GM18505 (cell line): ENCODE measurements around the gene DCBLD1.
"Not testable (repeated sequence)": the region's sequence is repeated elsewhere in the genome, so short reads cannot be mapped to it uniquely, and the experiment has no call there.

Source experiments
- ATAC-seq: cut with Tn5 transposase; IDR thresholded peaks from one replicate; pipeline ENCODE4 v1.9.1; 2021; ENCODE audit not compliant: unreplicated experiment
- POLR2A ChIP-seq: IDR thresholded peaks from 4 replicates; pipeline ENCODE4 v1.6.1; 2011; ENCODE audit warnings: borderline replicate concordance; ENCODE audit not compliant: insufficient read depth, insufficient read length; ENCODE audit errors: extremely low read depth

The DCBLD1 gene

DNA sequence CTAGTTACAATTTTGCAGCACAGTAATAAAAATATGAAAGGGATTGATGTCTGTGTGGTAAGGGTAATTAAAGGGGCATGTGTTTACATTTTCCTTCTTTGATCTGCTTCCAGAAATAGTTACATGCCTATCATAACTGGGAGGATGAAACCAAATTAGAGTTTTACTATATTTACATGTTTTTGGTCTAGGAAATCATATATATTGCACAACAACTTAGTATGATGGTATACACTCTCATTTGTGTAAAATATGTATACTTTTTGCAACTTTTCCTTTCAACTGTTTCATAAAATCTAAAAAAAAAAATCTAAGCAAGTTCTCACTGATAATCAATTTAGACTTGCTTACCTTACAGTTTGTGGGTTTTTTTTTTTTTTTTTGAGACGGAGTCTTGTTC is 32.2 kb downstream of the DCBLD1 start:
- no peak for ATAC-seq
- TF ChIP-seq POLR2A, result no peak

DNA sequence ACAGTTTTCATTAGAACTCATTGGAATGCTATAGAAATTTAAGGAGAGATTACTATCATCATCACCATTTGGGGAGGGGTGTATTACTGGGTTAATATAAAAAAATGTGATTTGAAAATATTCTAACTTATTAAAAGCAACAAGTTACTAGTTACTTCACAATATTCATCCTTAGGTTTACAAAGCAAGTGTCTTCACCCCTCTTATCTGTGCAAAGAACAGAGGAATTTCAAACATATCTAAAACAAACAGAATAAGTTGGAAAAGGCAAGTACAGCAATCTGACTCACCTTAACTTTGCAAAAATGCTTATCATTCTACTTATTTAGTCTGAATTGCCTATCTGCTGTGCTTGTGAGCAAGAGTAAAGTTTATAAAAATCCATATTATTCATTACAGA is 32.9 kb downstream of the DCBLD1 start:
- ATAC-seq, result no peak
- no peak for TF ChIP-seq POLR2A

DNA sequence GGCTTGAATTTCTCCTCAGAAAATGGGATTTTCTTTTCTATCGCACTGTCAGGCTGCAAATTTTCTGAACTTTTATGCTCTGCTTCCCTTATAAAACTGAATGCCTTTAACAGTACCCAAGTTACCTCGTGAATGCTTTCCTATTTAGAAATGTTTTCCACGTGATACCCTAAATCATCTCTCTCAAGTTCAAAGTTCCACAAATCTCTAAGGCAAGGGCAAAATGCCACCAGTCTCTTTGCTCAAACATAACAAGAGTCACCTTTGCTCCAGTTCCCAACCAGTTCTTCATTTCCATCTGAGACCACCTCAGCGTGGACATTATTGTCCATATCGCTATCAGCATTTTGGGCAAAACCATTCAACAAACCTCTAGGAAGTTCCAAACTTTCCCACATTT is 35.5 kb downstream of the DCBLD1 start:
- ATAC-seq, result not testable (repeated sequence)

DNA sequence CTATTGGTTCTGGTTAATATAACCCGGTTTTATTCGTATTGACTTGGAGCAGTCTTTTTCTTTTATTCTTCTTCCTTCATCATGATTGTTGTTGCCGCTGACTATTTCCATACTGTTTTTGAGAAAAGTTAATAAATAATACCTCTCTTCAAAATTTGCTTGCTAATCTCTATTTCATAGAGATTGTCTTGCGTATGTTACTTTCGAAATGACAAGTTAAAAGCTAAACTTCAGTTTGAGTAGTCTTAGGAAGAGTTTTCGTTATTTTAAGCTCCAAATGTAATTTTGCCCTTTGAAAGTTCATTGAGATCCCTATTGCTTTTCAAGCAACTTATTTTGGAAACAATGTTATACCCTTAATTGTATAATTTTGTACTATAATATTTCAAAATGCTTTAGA is 36.4 kb downstream of the DCBLD1 start:
- ATAC-seq, result no peak
- no peak for TF ChIP-seq POLR2A

DNA sequence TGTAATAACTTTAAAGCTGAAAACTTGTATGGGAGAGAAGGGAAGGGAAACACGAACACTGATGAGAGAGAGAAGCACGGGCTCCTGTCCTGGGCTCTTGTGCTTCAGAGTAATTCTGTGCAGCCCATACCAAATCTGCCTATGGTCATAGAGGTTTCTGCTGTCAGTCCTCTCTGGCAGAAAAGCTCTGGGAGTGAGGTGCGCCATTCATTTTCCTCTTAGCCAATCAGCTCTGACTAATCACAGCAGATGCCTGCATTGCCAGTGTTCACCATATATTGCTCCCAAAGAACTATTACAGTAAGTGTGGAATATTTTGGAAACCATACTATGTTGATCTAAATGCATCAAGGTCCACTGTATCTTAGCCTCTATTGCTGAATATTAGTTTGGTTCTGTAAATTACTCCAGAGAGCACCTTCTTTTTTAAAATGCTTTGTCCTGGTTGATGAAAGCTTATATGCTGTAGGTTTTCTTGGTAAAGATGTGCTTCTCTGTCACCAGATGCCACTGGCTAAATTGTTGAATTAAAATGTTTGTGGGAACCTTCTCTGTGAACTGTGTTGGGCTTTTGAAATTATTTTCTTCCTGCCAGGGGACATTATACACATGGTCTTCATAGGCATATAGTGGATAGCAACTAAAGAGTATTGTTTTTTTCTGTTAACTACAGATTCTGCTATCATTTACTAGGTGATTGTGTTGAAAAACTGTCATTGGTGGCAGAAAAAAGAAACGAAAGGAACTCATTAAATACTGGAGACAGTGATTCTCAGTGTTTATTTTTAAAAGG is 38.3 kb downstream of the DCBLD1 start:
- TF ChIP-seq POLR2A, result no peak
- no peak for ATAC-seq

DNA sequence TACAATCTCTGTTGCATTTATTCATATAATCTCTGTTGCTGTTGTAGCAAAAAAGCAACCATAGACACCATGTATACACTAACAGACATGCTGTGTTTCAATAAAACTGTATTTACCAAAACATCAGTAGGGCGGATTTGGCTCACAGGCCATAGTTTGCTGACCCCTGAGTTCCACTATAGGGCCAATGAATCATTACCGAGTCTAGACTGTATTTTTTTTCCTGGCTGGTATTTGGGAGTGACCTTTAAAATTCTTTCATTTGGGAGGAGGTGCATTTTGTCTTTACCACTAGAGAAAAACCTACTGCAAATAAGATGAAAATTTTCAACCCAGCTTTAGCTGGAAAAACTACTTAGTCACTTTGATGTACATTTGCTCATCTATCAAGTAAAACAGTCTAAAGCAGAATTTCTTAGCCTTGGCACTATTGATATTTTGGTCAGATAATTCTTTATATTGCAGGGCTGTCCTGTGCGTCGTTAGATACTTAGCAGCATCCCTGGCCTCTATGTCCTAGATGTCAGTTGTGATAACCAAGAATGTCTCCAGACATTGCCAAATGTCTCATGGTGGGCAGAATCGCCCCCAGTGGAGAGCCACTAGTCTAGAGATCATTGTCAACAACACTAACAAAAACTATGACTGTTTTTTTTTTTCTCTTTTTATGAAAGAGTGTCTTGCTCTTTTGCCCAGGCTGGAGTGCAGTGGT is 39.5 kb downstream of the DCBLD1 start:
- no peak for TF ChIP-seq POLR2A
- no peak for ATAC-seq

DNA sequence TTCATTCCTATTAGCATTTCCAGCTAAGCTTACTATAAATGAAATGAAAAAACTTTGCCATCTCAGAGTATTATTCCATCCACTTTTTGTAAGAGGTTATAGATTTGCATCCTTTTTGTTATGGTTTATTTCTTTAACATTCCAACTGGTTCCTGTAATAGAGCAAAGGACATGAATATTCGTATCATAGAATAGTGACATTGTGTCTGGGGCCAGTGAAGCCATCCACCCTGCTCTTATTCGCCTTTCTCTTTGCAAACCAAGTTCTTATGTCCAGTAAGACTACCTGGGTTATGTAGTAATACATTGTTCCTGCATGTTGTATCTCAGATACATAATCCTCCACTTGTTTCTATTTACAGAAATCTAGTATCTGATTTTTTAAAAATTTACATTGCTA is 43.1 kb downstream of the DCBLD1 start:
- TF ChIP-seq POLR2A, result no peak
- no peak for ATAC-seq

DNA sequence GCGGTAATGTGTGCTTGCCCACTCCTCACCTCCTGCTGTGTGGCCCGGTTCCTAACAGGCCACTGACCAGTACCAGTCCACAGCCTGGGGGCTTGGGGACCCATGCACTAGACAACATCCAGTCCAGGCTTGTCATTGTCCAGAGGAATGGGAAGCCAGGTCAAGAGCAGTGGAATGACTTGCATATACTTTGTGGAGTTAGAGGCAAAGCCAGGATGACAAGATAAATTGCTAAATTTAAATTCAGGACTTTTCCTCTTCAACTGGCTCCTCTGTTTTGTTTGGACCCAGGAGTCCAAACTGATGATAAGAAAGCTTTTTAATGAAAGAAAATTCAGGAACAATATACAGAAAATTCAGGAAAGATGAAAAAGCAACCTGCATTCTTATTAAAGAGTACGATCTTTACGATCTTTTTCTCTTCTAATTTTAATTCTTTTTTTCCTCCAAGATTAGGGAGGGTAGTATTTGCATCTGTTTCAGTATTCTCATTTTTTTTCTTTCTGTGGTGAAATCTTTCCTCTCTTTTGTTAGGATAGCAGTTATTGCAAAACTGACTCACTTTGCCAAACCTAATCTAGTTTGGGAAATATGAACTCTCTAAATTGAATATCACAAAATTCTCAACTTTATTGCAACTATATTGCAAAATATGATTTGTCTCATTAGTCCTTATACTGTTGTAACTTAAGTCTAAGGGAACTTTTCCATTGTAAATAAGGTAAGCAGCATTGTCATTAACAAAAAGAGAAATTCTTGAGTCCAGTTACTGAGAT is 48.2 kb downstream of the DCBLD1 start:
- no peak for ATAC-seq

DNA sequence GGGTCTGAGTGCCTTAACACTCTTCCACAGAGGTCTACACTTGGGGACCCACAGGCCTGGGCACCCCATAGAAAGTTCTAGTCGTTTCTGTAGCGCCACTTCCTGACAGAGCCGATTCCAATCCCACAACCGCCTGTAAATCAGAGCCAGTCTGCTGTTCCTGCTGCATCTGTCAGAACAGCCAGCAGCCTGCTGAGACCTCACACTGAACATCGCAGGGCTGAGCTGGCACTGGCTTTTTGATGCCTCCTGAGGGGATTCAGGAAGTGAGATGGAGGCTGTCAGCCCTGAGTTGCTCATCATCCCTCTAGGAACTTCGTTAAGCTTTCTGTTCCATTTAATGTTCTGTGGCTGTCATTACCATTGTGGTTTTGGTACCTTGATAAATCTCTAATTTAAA is 48.9 kb downstream of the DCBLD1 start:
- ATAC-seq, result no peak
- no peak for TF ChIP-seq POLR2A

More for the DNA sequence above, 48.2 kb downstream of the DCBLD1 start:
- no peak for TF ChIP-seq POLR2A

DNA sequence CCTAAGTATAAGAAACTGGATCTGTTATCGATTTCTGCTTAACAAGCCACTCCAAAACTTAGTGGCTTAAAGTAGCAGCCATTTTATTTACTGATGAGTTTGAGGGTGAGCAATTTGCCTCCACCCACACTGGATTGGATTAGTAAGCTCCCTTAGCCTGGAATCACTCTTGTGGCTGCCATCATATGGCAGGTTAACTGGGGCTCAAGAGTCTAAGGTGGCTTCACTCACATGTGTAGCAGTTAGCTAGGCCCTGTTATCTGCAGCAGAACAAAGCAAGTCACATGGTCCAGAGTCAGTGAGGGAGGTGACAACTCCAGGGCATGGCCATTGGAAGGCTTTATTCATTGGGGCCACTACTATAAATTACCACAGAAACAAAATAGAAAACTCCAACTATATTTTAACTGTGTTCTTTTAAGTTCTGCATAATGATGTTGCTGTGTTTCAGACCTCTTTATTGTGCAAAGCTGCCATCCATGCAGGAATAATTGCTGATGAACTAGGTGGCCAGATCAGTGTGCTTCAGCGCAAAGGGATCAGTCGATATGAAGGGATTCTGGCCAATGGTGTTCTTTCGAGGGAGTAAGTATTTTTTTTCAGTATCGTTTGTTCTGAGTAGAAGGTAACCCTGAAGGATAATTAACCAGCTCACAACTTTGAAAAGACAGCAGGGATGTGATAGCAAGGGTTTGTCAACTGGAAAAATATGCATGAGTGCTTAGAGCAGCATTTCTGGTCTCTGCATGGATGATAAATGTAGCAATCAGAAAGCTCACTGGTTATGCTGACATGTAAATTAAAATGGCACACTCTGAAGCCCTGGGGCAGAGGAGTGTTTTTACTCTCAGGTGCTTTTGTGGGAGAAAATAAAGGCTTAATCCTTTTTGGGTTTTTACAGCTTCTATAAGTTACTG is 49.6 kb downstream of the DCBLD1 start:
- TF ChIP-seq POLR2A, result no peak
- no peak for ATAC-seq

DNA sequence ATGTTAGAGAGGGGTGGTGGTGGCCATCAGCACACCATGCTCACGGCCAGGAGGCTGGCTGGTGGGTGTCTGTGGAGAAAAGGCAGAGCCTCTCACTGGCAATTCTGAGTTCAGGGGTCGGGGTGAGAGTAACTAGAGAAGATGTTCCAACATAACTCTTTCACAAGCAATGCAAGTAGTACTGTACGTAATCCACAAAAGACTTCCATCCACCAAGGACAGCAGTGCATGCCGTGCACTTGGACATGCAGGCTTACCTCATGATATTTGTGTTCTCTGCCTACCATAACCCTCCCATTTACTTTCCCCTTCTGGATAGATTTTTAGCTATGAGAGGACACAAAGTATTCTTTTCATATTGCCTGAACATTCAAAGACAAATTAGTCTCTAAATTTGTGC is 51.3 kb downstream of the DCBLD1 start:
- no peak for ATAC-seq
- no peak for TF ChIP-seq POLR2A

DNA sequence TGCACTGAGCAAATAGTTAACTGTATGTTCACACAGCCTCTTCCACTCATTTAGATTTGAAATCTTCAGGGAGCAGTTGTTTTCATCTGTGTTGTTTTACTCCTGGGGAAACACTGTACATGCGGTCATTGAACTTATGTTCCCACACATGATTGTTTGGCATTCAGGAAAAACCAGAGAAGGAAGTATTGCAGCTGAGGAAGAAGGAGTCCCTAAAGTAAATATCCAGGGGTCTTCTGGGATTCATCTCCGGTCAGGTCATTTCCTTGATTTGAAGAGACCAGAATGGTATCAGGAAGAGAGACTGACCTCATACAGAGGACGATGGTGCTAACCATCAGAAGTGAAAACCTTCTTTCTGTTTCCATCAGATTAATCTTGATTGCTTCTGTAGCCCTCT is 52.5 kb downstream of the DCBLD1 start:
- ATAC-seq, result no peak
- TF ChIP-seq POLR2A, result no peak

DNA sequence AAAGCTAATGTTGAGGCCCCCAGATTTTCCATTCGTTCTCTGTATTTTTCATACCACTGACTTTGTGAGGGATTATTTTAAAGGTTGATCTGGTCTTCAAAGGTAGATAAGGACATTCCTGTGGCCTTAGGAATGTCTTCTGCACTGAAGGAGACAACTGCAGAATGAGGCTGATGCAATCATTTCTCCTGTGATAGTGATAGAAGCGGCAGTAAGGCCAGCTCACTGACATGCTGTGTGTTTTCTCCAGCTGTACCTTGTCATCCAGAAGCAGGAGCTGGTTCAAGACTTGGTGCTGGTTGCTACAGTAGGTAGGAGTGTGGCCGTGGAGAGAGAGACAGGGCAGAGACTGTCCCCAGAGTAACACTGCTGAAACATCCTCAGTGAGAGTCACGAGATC is 53.8 kb downstream of the DCBLD1 start:
- no peak for ATAC-seq
- TF ChIP-seq POLR2A, result no peak

DNA sequence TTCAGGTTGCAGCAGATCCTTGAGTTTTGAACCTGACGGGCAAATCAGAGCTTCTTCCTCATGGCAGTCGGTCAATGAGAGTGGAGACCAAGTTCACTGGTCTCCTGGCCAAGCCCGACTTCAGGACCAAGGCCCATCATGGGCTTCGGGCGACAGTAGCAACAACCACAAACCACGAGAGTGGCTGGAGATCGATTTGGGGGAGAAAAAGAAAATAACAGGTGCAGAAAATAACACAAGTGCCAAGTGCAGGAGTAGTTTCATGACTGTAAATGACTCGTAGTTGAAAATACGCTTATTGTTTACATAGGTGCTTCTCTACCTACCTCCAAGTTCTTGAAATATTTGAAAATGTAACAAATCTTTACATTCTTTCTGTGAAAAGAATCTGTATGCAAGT is 56.1 kb downstream of the DCBLD1 start:
- TF ChIP-seq POLR2A, result no peak
- ATAC-seq, result no peak

DNA sequence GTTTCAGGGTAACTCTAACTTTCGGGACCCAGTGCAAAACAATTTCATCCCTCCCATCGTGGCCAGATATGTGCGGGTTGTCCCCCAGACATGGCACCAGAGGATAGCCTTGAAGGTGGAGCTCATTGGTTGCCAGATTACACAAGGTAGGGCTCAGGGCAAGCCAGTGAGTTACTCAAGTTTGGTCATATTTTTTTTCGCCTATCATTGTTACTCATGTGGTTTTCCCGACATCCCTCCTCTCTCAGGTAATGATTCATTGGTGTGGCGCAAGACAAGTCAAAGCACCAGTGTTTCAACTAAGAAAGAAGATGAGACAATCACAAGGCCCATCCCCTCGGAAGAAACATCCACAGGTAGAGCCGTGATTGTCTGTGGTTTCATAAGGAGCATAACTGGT is 58.2 kb downstream of the DCBLD1 start:
- TF ChIP-seq POLR2A, result no peak
- no peak for ATAC-seq
